Trophoblast cell (in vitro differentiated cells and primary cell): Measurements from ENCODE around the gene CCNY.

ENCODE experiments used
- DNase-seq, 2 donors: peaks; one replicate each; pipeline ENCODE4 v3.0.0-alpha.2; 2016
- H2AFZ ChIP-seq: 2 replicates; pipeline ENCODE4 v1.6.1; 2013; ENCODE audit warnings: low read length, moderate library complexity, mild to moderate bottlenecking; ENCODE audit not compliant: insufficient read depth, poor library complexity
- H2AK5ac ChIP-seq: 2 replicates; pipeline ENCODE4 v1.6.1; 2013; ENCODE audit warnings: mild to moderate bottlenecking, low read length
- H2BK120ac ChIP-seq: 2 replicates; pipeline ENCODE4 v1.6.1; 2013; ENCODE audit warnings: low read length, mild to moderate bottlenecking, moderate library complexity; ENCODE audit not compliant: insufficient read depth, poor library complexity
- H2BK12ac ChIP-seq: 2 replicates; pipeline ENCODE4 v1.6.1; 2013; ENCODE audit warnings: mild to moderate bottlenecking, low read length, moderate library complexity
- H2BK5ac ChIP-seq: 2 replicates; pipeline ENCODE4 v1.6.1; 2013; ENCODE audit warnings: low read length, low read depth, moderate library complexity, mild to moderate bottlenecking; ENCODE audit not compliant: poor library complexity
- H3K14ac ChIP-seq: 2 replicates; pipeline ENCODE4 v1.6.1; 2013; ENCODE audit warnings: mild to moderate bottlenecking, low read length
- H3K18ac ChIP-seq: 2 replicates; pipeline ENCODE4 v1.6.1; 2013; ENCODE audit warnings: mild to moderate bottlenecking, low read length
- H3K23ac ChIP-seq: 2 replicates; pipeline ENCODE4 v1.6.1; 2013; ENCODE audit warnings: low read length
- H3K27ac ChIP-seq: 2 replicates; pipeline ENCODE4 v1.5.1; 2013; ENCODE audit warnings: low read depth, mild to moderate bottlenecking, inconsistent platforms, low read length, moderate library complexity
- H3K27me3 ChIP-seq: 2 replicates; pipeline ENCODE4 v1.6.1; 2013; ENCODE audit warnings: inconsistent platforms, mild to moderate bottlenecking, low read length, moderate library complexity; ENCODE audit not compliant: insufficient read depth
- H3K36me3 ChIP-seq, 2 experiments: 1 replicate in 1 of 2; 2 replicates in 1 of 2; pipeline ENCODE4 v1.6.1; 2013; ENCODE audit warnings: low read length in 2 of 2, mild to moderate bottlenecking in 2 of 2, moderate library complexity in 1 of 2; ENCODE audit not compliant: insufficient read depth in 2 of 2, control insufficient read depth in 1 of 2
- H3K4ac ChIP-seq: 2 replicates; pipeline ENCODE4 v1.6.1; 2013; ENCODE audit warnings: low read depth, mild to moderate bottlenecking, low read length, moderate library complexity
- H3K4me1 ChIP-seq, 2 experiments: 1 replicate in 1 of 2; 2 replicates in 1 of 2; pipeline ENCODE4 v1.6.1; 2013; ENCODE audit warnings: low read length in 2 of 2, mild to moderate bottlenecking in 2 of 2, moderate library complexity in 1 of 2; ENCODE audit not compliant: insufficient read depth in 2 of 2, control insufficient read depth in 1 of 2
- H3K4me2 ChIP-seq: 2 replicates; pipeline ENCODE4 v1.6.1; 2013; ENCODE audit warnings: inconsistent platforms, mild to moderate bottlenecking, low read length, moderate library complexity
- H3K4me3 ChIP-seq: 2 replicates; pipeline ENCODE4 v1.5.1; 2013; ENCODE audit warnings: mild to moderate bottlenecking, low read depth, low read length, inconsistent platforms
- H3K79me1 ChIP-seq: one replicate; pipeline ENCODE4 v1.6.1; 2013; ENCODE audit warnings: low read length
- H3K79me2 ChIP-seq: 2 replicates; pipeline ENCODE4 v1.6.1; 2013; ENCODE audit warnings: low read length, mild to moderate bottlenecking; ENCODE audit not compliant: control insufficient read depth, insufficient read depth, poor library complexity
- H3K9ac ChIP-seq: 2 replicates; pipeline ENCODE4 v1.6.1; 2013; ENCODE audit warnings: mild to moderate bottlenecking, low read length
- H3K9me3 ChIP-seq: 2 replicates; pipeline ENCODE4 v1.6.1; 2013; ENCODE audit warnings: low read depth, mild to moderate bottlenecking, control low read depth, inconsistent platforms, low read length; ENCODE audit not compliant: insufficient read depth
- H4K12ac ChIP-seq: 2 replicates; pipeline ENCODE4 v1.6.1; 2013; ENCODE audit warnings: low read depth, mild to moderate bottlenecking, low read length, moderate library complexity
- H4K8ac ChIP-seq: 2 replicates; pipeline ENCODE4 v1.6.1; 2013; ENCODE audit warnings: low read depth, mild to moderate bottlenecking, low read length, moderate library complexity
- H4K91ac ChIP-seq: one replicate; pipeline ENCODE4 v1.6.1; 2013; ENCODE audit warnings: low read depth, mild to moderate bottlenecking, low read length, moderate library complexity
- WGBS: extraction: QIAGEN DNeasy Blood & Tissue Kit; methylation state at CpG from one replicate; pipeline ENCODE4 v1.1.7; 2013; ENCODE audit warnings: missing lambda C conversion rate; ENCODE audit not compliant: insufficient read length, insufficient coverage; ENCODE audit errors: extremely low coverage; 5-methylcytosine and 5-hydroxymethylcytosine counted together

The CCNY gene

GRCh38 chr10:35336921-35337823 is 863 bp downstream of the CCNY start:
- H2AFZ ChIP-seq = peak overlapping the region; percentile 78
- peak overlapping the region; percentile 65 for H3K4ac ChIP-seq
- H3K4me3 ChIP-seq = peak overlapping the region; percentile 90
- H3K27ac ChIP-seq = peak overlapping the region; percentile 5
- H3K9ac ChIP-seq = peak overlapping the region; percentile 79
- no peak overlapping the region for H2BK12ac ChIP-seq
- H2AK5ac ChIP-seq = peak overlapping the region; percentile 15
- WGBS = no CpG with 5 or more reads among the region's 88 CpGs
- H4K8ac ChIP-seq = peak overlapping the region; percentile 36
- H4K91ac ChIP-seq = peak overlapping the region; percentile 4
- peaks cover 3 to 6% of the 10 kb centered on the region in 2 experiments for H3K4me1 ChIP-seq
- peaks cover 8% of the 10 kb centered on the region for H3K79me1 ChIP-seq
- peak overlapping the region; percentile 67 for H4K12ac ChIP-seq
- peaks cover 2 to 4% of the 10 kb centered on the region in 2 experiments for H3K36me3 ChIP-seq
- H3K18ac ChIP-seq = peak overlapping the region; percentile 78
- peak overlapping the region; percentile 96 for H3K4me2 ChIP-seq
- DNase-seq = peak; percentile 15 to 42
- H3K23ac ChIP-seq = no peak overlapping the region
- peak overlapping the region; percentile 50 for H3K14ac ChIP-seq
- peak overlapping the region; percentile 25 for H2BK120ac ChIP-seq
- no peak overlapping the region for H2BK5ac ChIP-seq
- no peaks in the 10 kb centered on the region for H3K9me3 ChIP-seq
- H3K79me2 ChIP-seq = peaks cover 18% of the 10 kb centered on the region
- H3K27me3 ChIP-seq = no peaks in the 10 kb centered on the region

GRCh38 chr10:35339942-35340341 is 3.6 kb downstream of the CCNY start:
- Histone ChIP-seq H2BK12ac (no peak overlapping the region), H3K36me3 (no peaks in the 10 kb centered on the region), H2BK120ac (no peak overlapping the region), H3K27ac (no peak overlapping the region), H3K4me3 (no peak overlapping the region), H4K8ac (no peak overlapping the region), H3K79me2 (peaks cover 20% of the 10 kb centered on the region), H3K9ac (no peak overlapping the region), H3K79me1 (peaks cover 8% of the 10 kb centered on the region), H2AK5ac (no peak overlapping the region), H4K91ac (no peak overlapping the region), H3K4me2 (no peak overlapping the region), H3K4ac (no peak overlapping the region), H3K4me1 (peaks cover 3 to 6% of the 10 kb centered on the region in 2 experiments), H2BK5ac (no peak overlapping the region), H4K12ac (no peak overlapping the region), H2AFZ (no peak overlapping the region), H3K27me3 (no peaks in the 10 kb centered on the region), H3K23ac (no peak overlapping the region), H3K18ac (no peak overlapping the region), H3K9me3 (no peaks in the 10 kb centered on the region), H3K14ac (no peak overlapping the region)
- DNase-seq = peak in 1 of 2 donors; percentile 12
- WGBS = no CpG with 5 or more reads among the region's 2 CpGs

GRCh38 chr10:35340975-35341374 is 4.7 kb downstream of the CCNY start:
- H3K9me3 ChIP-seq = no peaks in the 10 kb centered on the region
- no peak overlapping the region for H3K27ac ChIP-seq
- peak overlapping the region; percentile 48 for H2AFZ ChIP-seq
- H4K8ac ChIP-seq = no peak overlapping the region
- H3K4me3 ChIP-seq = no peak overlapping the region
- H2BK12ac ChIP-seq = no peak overlapping the region
- H3K23ac ChIP-seq = no peak overlapping the region
- H3K18ac ChIP-seq = no peak overlapping the region
- peaks cover 14% of the 10 kb centered on the region for H3K79me2 ChIP-seq
- H4K91ac ChIP-seq = no peak overlapping the region
- no CpG with 5 or more reads among the region's 6 CpGs for whole genome bisulfite sequencing
- H3K9ac ChIP-seq = no peak overlapping the region
- peak overlapping the region; percentile 29 for H3K4ac ChIP-seq
- no peak overlapping the region for H2BK5ac ChIP-seq
- peaks cover 0 to 2% of the 10 kb centered on the region in 2 experiments for H3K4me1 ChIP-seq
- peaks cover 6% of the 10 kb centered on the region for H3K79me1 ChIP-seq
- no peak overlapping the region for H3K14ac ChIP-seq
- H2BK120ac ChIP-seq = no peak overlapping the region
- no peaks in the 10 kb centered on the region for H3K36me3 ChIP-seq
- H4K12ac ChIP-seq = no peak overlapping the region
- no peak overlapping the region for H3K4me2 ChIP-seq
- no peaks in the 10 kb centered on the region for H3K27me3 ChIP-seq
- no peak for DNase-seq
- no peak overlapping the region for H2AK5ac ChIP-seq

GRCh38 chr10:35341521-35341920 is 5.2 kb downstream of the CCNY start:
- Histone ChIP-seq H3K9me3 (no peaks in the 10 kb centered on the region), H4K8ac (no peak overlapping the region), H3K14ac (no peak overlapping the region), H3K79me1 (peaks cover 2% of the 10 kb centered on the region), H4K91ac (no peak overlapping the region), H2BK12ac (no peak overlapping the region), H2AK5ac (no peak overlapping the region), H2AFZ (no peak overlapping the region), H3K27me3 (no peaks in the 10 kb centered on the region), H3K79me2 (peaks cover 10% of the 10 kb centered on the region), H4K12ac (no peak overlapping the region), H3K18ac (no peak overlapping the region), H3K9ac (no peak overlapping the region), H3K23ac (no peak overlapping the region), H3K4me2 (no peak overlapping the region), H2BK5ac (no peak overlapping the region), H3K4me1 (peaks cover 0 to 2% of the 10 kb centered on the region in 2 experiments), H3K4ac (no peak overlapping the region), H2BK120ac (no peak overlapping the region), H3K4me3 (no peak overlapping the region), H3K27ac (no peak overlapping the region), H3K36me3 (no peaks in the 10 kb centered on the region)
- no CpG with 5 or more reads among the region's 4 CpGs for WGBS
- no peak for DNase-seq
